Omental fat pad (tissue), 4 donors: ENCODE measurements around the gene MAP3K7CL. TPM values are rescaled to one million over a fixed set of nuclear protein-coding genes. Genes with fewer than 3 reads are reported as not detected.

Experiments used
- ATAC-seq: fragments of 150-250 bp; one replicate; pipeline ENCODE4 v1.9.1; 2016; ENCODE audit warnings: mild to moderate bottlenecking, moderate library complexity; ENCODE audit not compliant: low FRiP score
- DNase-seq: peaks from one replicate; pipeline ENCODE4 v3.0.0-alpha.2; 2019; ENCODE audit warnings: low spot score
- CTCF ChIP-seq, 3 donors: fragments of 450-650 bp; IDR thresholded peaks; one replicate each; pipeline ENCODE4 v1.5.1; 2016 to 2017; ENCODE audit warnings: antibody characterized with exemption in 3 of 3, mild to moderate bottlenecking in 3 of 3, moderate library complexity in 2 of 3
- total RNA-seq, 4 donors: library from RNA; depleted of rRNA; stranded (reverse); fragments of >200 nt; gene quantifications; one replicate each; pipeline ENCODE4 v1.1.0, GENCODE V29; 2016

Gene MAP3K7CL
- total RNA-seq, 4 donors from 2014 or later: 5.1 to 7.1 (median 5.9) TPM

GRCh38 chr21:29133241-29133640 is 2.8 kb downstream of the MAP3K7CL start:
- ATAC-seq (no peak), DNase-seq (no peak)
- TF ChIP-seq CTCF (IDR thresholded peaks at IDR 0.05): no peak

- ATAC-seq (no peak), DNase-seq (no peak)
- TF ChIP-seq CTCF (IDR thresholded peaks at IDR 0.05): no peak
Measured at GRCh38 chr21:29133796-29134195, 3.4 kb downstream of the MAP3K7CL start.

GRCh38 chr21:29135481-29135880 is 5.0 kb downstream of the MAP3K7CL start:
- no peak for ATAC-seq
- no peak for DNase-seq
- TF ChIP-seq CTCF (IDR thresholded peaks at IDR 0.05): no peak

- ATAC-seq (no peak), DNase-seq (no peak)
- TF ChIP-seq CTCF (IDR thresholded peaks at IDR 0.05): no peak
Measured at GRCh38 chr21:29136033-29136432, 5.6 kb downstream of the MAP3K7CL start.

- TF ChIP-seq CTCF (IDR thresholded peaks at IDR 0.05): no peak
- peak; percentile 35 for ATAC-seq
- no peak for DNase-seq
Measured at GRCh38 chr21:29144736-29145353, 14.4 kb downstream of the MAP3K7CL start.

- ATAC-seq (peak; percentile 72), DNase-seq (no peak)
- no peak for TF ChIP-seq CTCF (IDR thresholded peaks at IDR 0.05)
Measured at GRCh38 chr21:29145354-29145782, 14.9 kb downstream of the MAP3K7CL start.

GRCh38 chr21:29145852-29146453 is 15.5 kb downstream of the MAP3K7CL start:
- no peak for DNase-seq
- ATAC-seq: no peak
- no peak for TF ChIP-seq CTCF (IDR thresholded peaks at IDR 0.05)
